ENCODE data around the gene C2orf80. TPM values are rescaled to one million over a fixed set of nuclear protein-coding genes. Genes with fewer than 3 reads are reported as not detected.

Gene C2orf80
- total RNA-seq (2022; extraction: Qiagen RNA extraction; ENCODE audit: low read depth): not detected in 5 replicates

GRCh38 chr2:208189810-208190503, at the start of gene C2orf80:
Gene C2orf80 (minus strand): TSS chr2:208190030. CDS start chr2:208186986, 3,044 bp downstream.

GRCh38 chr2:208163489-208163888, 26.3 kb downstream of the C2orf80 start, which contains the start of gene CRYGA:
Gene CRYGA (minus strand): TSS chr2:208163589. CDS start chr2:208163556, 33 bp downstream.

GRCh38 chr2:208146006-208146405, 43.8 kb downstream of the C2orf80 start, which contains the start of gene CRYGB:
Gene CRYGB (minus strand): TSS chr2:208146158. CDS start chr2:208146120, 38 bp downstream.

GRCh38 chr2:208129744-208130711, 59.8 kb downstream of the C2orf80 start, which contains the start of gene CRYGC:
Gene CRYGC (minus strand): TSS chr2:208129828. CDS start chr2:208129792, 36 bp downstream.

GRCh38 chr2:208124013-208124715, 65.7 kb downstream of the C2orf80 start, which contains the start of gene CRYGD:
Gene CRYGD (minus strand): TSS chr2:208124524. CDS start chr2:208124473, 51 bp downstream.

Other genes starting within 250 kb of the C2orf80 start
- 2.5 to 3.5 TPM (median 3.2 TPM) in 5 replicates for gene PLEKHM3, start 164.5 kb downstream of the C2orf80 start, total RNA-seq (2022; extraction: Qiagen RNA extraction; ENCODE audit: low read depth)
- not detected in 5 replicates for gene CRYGD, start 65.5 kb downstream of the C2orf80 start, total RNA-seq (2022; extraction: Qiagen RNA extraction; ENCODE audit: low read depth)
- not detected in 5 replicates for gene CRYGC, start 60.2 kb downstream of the C2orf80 start, total RNA-seq (2022; extraction: Qiagen RNA extraction; ENCODE audit: low read depth)
- gene CRYGB, start 43.9 kb downstream of the C2orf80 start, total RNA-seq (2022; extraction: Qiagen RNA extraction; ENCODE audit: low read depth): not detected in 5 replicates
- gene CRYGA, start 26.4 kb downstream of the C2orf80 start, total RNA-seq (2022; extraction: Qiagen RNA extraction; ENCODE audit: low read depth): not detected in 5 replicates
- 64.8 to 89.4 TPM (median 81.4 TPM) in 5 replicates for gene IDH1, start 65.0 kb upstream of the C2orf80 start, total RNA-seq (2022; extraction: Qiagen RNA extraction; ENCODE audit: low read depth)
- 3.3 to 7.5 TPM (median 7.2 TPM) in 5 replicates for gene PIKFYVE, start 76.2 kb upstream of the C2orf80 start, total RNA-seq (2022; extraction: Qiagen RNA extraction; ENCODE audit: low read depth)
- not detected in 5 replicates for gene PTH2R, start 216.8 kb upstream of the C2orf80 start, total RNA-seq (2022; extraction: Qiagen RNA extraction; ENCODE audit: low read depth)

Measured in A549 treated with RU486 at 1 μM for 4 hours (cell line).